ENCODE measurements around the gene ENPP3. TPM values are rescaled to one million over a fixed set of nuclear protein-coding genes. Genes with fewer than 3 reads are reported as not detected.

The ENPP3 gene
- total and polyA plus RNA-seq, 2 of the 13 experiments (the other 11 are each of a cell fraction or from before 2014, with no cell fraction given): 40.0 to 75.4 TPM

GRCh38 chr6:131615275-131615674 lies 21.8 kb upstream of the ENPP3 start (continued):
- TF ChIP-seq CENPT (CRISPR knock-in tag; IDR thresholded peaks at IDR 0.05; ENCODE audit: low read depth) (no peak), NFE2L1 (CRISPR knock-in tag; IDR thresholded peaks at IDR 0.05; ENCODE audit: borderline replicate concordance) (no peak)

- TSS peak; percentile 60 for BruUV-seq (replicated peaks)
- H2AFZ ChIP-seq (ENCODE audit: low read length): peak within 1 kb of the TSS; percentile 57
- 2% methylated on average over 36 of the region's 53 CpGs for WGBS (ENCODE audit: low lambda C conversion rate)
- no peaks in the 10 kb centered on the region; a peak in 1 of 5 replicates for H3K27me3 ChIP-seq (ENCODE audit: control insufficient read depth in 1 of 2, insufficient read depth in 2 of 2, low read length in 2 of 2)
- peak within 1 kb of the TSS; percentile 88 for H3K4me2 ChIP-seq (ENCODE audit: low read depth, low read length)
- H3K9ac ChIP-seq (ENCODE audit: insufficient read depth, low read depth, low read length): peak within 1 kb of the TSS; percentile 83
- ChIA-PET CTCF (ENCODE audit: low intra/inter-chr PET ratio, low total read pairs) (interaction anchor here (0.7 to 2.3 kb wide), 3 partner anchors 9 to 108 kb away, joined by 3 to 17 read pairs (median 6); partner anchors contain the start of gene ENPP3), POLR2A (interaction anchor here (0.5 to 3.1 kb wide), 18 partner anchors 9 to 1186 kb away, joined by 3 to 44 read pairs (median 4); partner anchors contain the start of genes ENPP3 and RPS12)
- peak within 1 kb of the TSS; percentile 82 for H3K27ac ChIP-seq (ENCODE audit: extremely low read length, insufficient read depth, low read length)
- H3K4me1 ChIP-seq (ENCODE audit: insufficient read depth, low read length): peaks cover 44% of the 10 kb centered on the region
- in situ Hi-C loops (cut with HindIII; ENCODE audit: extremely low pct_ligation_motif_present, low pct_unique_long_range_greater_than_20kb): no loop called here
- H4K20me1 ChIP-seq (ENCODE audit: insufficient read depth, low read length): no peaks in the 10 kb centered on the region
- intact Hi-C loops (cut with micrococcal nuclease; ENCODE audit: unreplicated experiment): loop anchor here (2.0 to 10.0 kb wide), 2 partner anchors 113 to 239 kb away; no protein-coding TSS in a partner anchor
- H3K36me3 ChIP-seq (replicated peaks in 1 of 2; ENCODE audit: control insufficient read depth in 1 of 2, insufficient read depth in 2 of 2, low read length in 2 of 2): peaks cover 6 to 16% of the 10 kb centered on the region in 2 experiments
- ATAC-seq: peak; percentile 98
- H3K4me3 ChIP-seq (replicated peaks in 1 of 3; ENCODE audit: insufficient read depth in 1 of 3, low read depth in 2 of 3, low read length in 3 of 3): peak within 1 kb of the TSS; percentile 82 to 97 (median 85)
- peak; percentile 95 for DNase-seq (ENCODE audit: low spot score)
- FAIRE-seq: peak; percentile 77
- H3K79me2 ChIP-seq (ENCODE audit: insufficient read depth, low read length): peaks cover 16% of the 10 kb centered on the region
- H3K9me3 ChIP-seq (ENCODE audit: low read length): no peaks in the 10 kb centered on the region
- TF ChIP-seq FOXP1 (IDR thresholded peaks at IDR 0.05) (no peak), FOXP1 (CRISPR knock-in tag; IDR thresholded peaks at IDR 0.05) (peak; percentile 50), ZNF512B (CRISPR knock-in tag; IDR thresholded peaks at IDR 0.05; ENCODE audit: borderline replicate concordance) (peak; percentile 96; the same call in 1 of the 2 replicates), ZBTB44 (CRISPR knock-in tag; IDR thresholded peaks at IDR 0.05) (no peak), ATF6 (CRISPR knock-in tag; conservative IDR thresholded peaks at IDR 0.05) (peak; percentile 98), MAFF (IDR thresholded peaks at IDR 0.05; ENCODE audit: low read depth, low read length) (no peak), NFYC (CRISPR knock-in tag; IDR thresholded peaks at IDR 0.05) (peak; percentile 70), HDAC1 (CRISPR knock-in tag; IDR thresholded peaks at IDR 0.05) (peak; percentile 100), NR2F1 (CRISPR knock-in tag; IDR thresholded peaks at IDR 0.05) (peak in 1 of 2 experiments; percentile 53; a peak in 2 of 4 replicates)
Measured at GRCh38 chr6:131627724-131628682, 9.1 kb upstream of the ENPP3 start, which contains the start of gene MED23. MED23 (minus strand) TSS chr6:131628242; CDS start chr6:131628049, 193 bp downstream.
